ENCODE measurements around the gene CC2D2A. TPM values are rescaled to one million over a fixed set of nuclear protein-coding genes. Genes with fewer than 3 reads are reported as not detected.

Gene CC2D2A
- total RNA-seq, 2 experiments from 2014 or later: not detected

- H3K27ac ChIP-seq (ENCODE audit: low read depth, low read length, poor library complexity, severe bottlenecking): no peak overlapping the region
- no TSS peak for BruUV-seq (replicated peaks)
- H3K9me3 ChIP-seq (ENCODE audit: low read length): no peaks in the 10 kb centered on the region
- CTCF ChIA-PET (ENCODE audit: unreplicated experiment): no interaction called here
- H4K20me1 ChIP-seq (ENCODE audit: insufficient read depth, low read length): no peaks in the 10 kb centered on the region
- no peak overlapping the region for H2AFZ ChIP-seq (ENCODE audit: low read length)
- no peak overlapping the region for H3K4me2 ChIP-seq (ENCODE audit: low read length)
- intact Hi-C loops (cut with micrococcal nuclease; ENCODE audit: unreplicated experiment): no loop called here
- TF ChIP-seq EZH2phosphoT487 (IDR thresholded peaks at IDR 0.05; ENCODE audit: borderline replicate concordance, low read depth, low read length): no peak
- TF ChIP-seq CTCF (conservative IDR thresholded peaks at IDR 0.05; ENCODE audit: low read length): no peak
- no peaks in the 10 kb centered on the region for H3K79me2 ChIP-seq (ENCODE audit: insufficient read depth, low read depth, low read length)
- POLR2A ChIA-PET: no interaction called here
- H3K4me3 ChIP-seq (ENCODE audit: low read depth, low read length, poor library complexity, severe bottlenecking): no peak overlapping the region
- no peaks in the 10 kb centered on the region for H3K9me2 ChIP-seq (ENCODE audit: insufficient read depth, low read length)
- DNase-seq (ENCODE audit: low spot score): no peak
- H3K36me3 ChIP-seq (ENCODE audit: insufficient read depth, low read length): no peaks in the 10 kb centered on the region
- H3K4me1 ChIP-seq (ENCODE audit: insufficient read depth, low read length, poor library complexity, severe bottlenecking): no peaks in the 10 kb centered on the region
Measured at GRCh38 chr4:15488658-15489470, 19.2 kb downstream of the CC2D2A start.

GRCh38 chr4:15489551-15489950 lies 19.9 kb downstream of the CC2D2A start:
- H3K36me3 ChIP-seq (ENCODE audit: insufficient read depth, low read length): no peaks in the 10 kb centered on the region
- no peaks in the 10 kb centered on the region for H4K20me1 ChIP-seq (ENCODE audit: insufficient read depth, low read length)
- ChIA-PET CTCF (ENCODE audit: unreplicated experiment) (no interaction called here), POLR2A (no interaction called here)
- H3K79me2 ChIP-seq (ENCODE audit: insufficient read depth, low read depth, low read length): no peaks in the 10 kb centered on the region
- no peak overlapping the region for H2AFZ ChIP-seq (ENCODE audit: low read length)
- TF ChIP-seq CTCF (conservative IDR thresholded peaks at IDR 0.05; ENCODE audit: low read length): no peak
- TF ChIP-seq EZH2phosphoT487 (IDR thresholded peaks at IDR 0.05; ENCODE audit: borderline replicate concordance, low read depth, low read length): no peak
- DNase-seq (ENCODE audit: low spot score): no peak
- H3K4me2 ChIP-seq (ENCODE audit: low read length): no peak overlapping the region
- H3K9me3 ChIP-seq (ENCODE audit: low read length): no peaks in the 10 kb centered on the region
- intact Hi-C loops (cut with micrococcal nuclease; ENCODE audit: unreplicated experiment): no loop called here
- H3K4me1 ChIP-seq (ENCODE audit: insufficient read depth, low read length, poor library complexity, severe bottlenecking): no peaks in the 10 kb centered on the region
- no peaks in the 10 kb centered on the region for H3K9me2 ChIP-seq (ENCODE audit: insufficient read depth, low read length)
- H3K4me3 ChIP-seq (ENCODE audit: low read depth, low read length, poor library complexity, severe bottlenecking): no peak overlapping the region
- H3K27ac ChIP-seq (ENCODE audit: low read depth, low read length, poor library complexity, severe bottlenecking): no peak overlapping the region
- BruUV-seq (replicated peaks): no TSS peak

GRCh38 chr4:15493411-15493810 lies 23.7 kb downstream of the CC2D2A start:
- BruUV-seq (replicated peaks): no TSS peak
- no peaks in the 10 kb centered on the region for H4K20me1 ChIP-seq (ENCODE audit: insufficient read depth, low read length)
- POLR2A ChIA-PET: no interaction called here
- no peaks in the 10 kb centered on the region for H3K9me2 ChIP-seq (ENCODE audit: insufficient read depth, low read length)
- no peaks in the 10 kb centered on the region for H3K36me3 ChIP-seq (ENCODE audit: insufficient read depth, low read length)
- H3K4me2 ChIP-seq (ENCODE audit: low read length): no peak overlapping the region
- intact Hi-C loops (cut with micrococcal nuclease; ENCODE audit: unreplicated experiment): no loop called here
- H3K79me2 ChIP-seq (ENCODE audit: insufficient read depth, low read depth, low read length): no peaks in the 10 kb centered on the region
- no peak for TF ChIP-seq CTCF (conservative IDR thresholded peaks at IDR 0.05; ENCODE audit: low read length)
- TF ChIP-seq EZH2phosphoT487 (IDR thresholded peaks at IDR 0.05; ENCODE audit: borderline replicate concordance, low read depth, low read length): no peak
- no peak for DNase-seq (ENCODE audit: low spot score)
- H2AFZ ChIP-seq (ENCODE audit: low read length): no peak overlapping the region
- no peaks in the 10 kb centered on the region for H3K4me1 ChIP-seq (ENCODE audit: insufficient read depth, low read length, poor library complexity, severe bottlenecking)
- H3K4me3 ChIP-seq (ENCODE audit: low read depth, low read length, poor library complexity, severe bottlenecking): no peak overlapping the region
- H3K9me3 ChIP-seq (ENCODE audit: low read length): peaks cover 10% of the 10 kb centered on the region; the same call in 1 of the 2 replicates
- H3K27ac ChIP-seq (ENCODE audit: low read depth, low read length, poor library complexity, severe bottlenecking): no peak overlapping the region
- CTCF ChIA-PET (ENCODE audit: unreplicated experiment): no interaction called here
